ENCODE data around the gene ADAMTS18. TPM values are rescaled to one million over a fixed set of nuclear protein-coding genes. Genes with fewer than 3 reads are reported as not detected.
"Not testable (repeated sequence)": the region's sequence is repeated elsewhere in the genome, so short reads cannot be mapped to it uniquely, and the experiment has no call there.

The ADAMTS18 gene
- total RNA-seq, 4 donors from 2014 or later = not detected

DNA sequence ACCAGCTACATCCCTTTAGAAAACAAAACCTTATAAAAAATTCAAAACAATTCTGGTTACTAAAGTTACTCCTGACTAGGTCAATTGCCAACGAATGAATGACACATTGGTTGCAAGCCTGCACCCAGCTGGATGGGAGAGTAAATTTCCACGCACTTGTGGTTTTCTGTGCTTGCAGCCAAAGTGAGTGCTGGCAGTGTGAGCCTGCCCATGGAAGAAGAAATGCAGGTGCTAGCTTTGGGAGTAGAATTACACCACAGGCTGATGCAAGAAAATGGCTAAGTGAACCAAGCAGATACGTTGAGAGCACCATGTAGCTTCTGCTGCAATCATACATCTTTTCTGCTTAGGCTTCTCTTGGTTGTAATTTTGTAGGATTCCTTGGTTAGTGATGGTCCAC is 161.0 kb downstream of the ADAMTS18 start:
- Histone ChIP-seq H3K36me3 (no peaks in the 10 kb centered on the region), H3K27me3 (no peaks in the 10 kb centered on the region), H3K4me1 (no peaks in the 10 kb centered on the region), H3K27ac (no peak overlapping the region), H3K4me3 (no peak overlapping the region), H3K9me3 (no peaks in the 10 kb centered on the region)
- DNase-seq = no peak
- no peak for TF ChIP-seq CTCF (IDR thresholded peaks at IDR 0.05)
- TF ChIP-seq POLR2A (IDR thresholded peaks at IDR 0.05) = no peak
- 35 to 45% methylated on average over 3 of the region's 3 CpGs for WGBS, 2 donors
- intact Hi-C loops (cut with DNase I) = no loop called here

DNA sequence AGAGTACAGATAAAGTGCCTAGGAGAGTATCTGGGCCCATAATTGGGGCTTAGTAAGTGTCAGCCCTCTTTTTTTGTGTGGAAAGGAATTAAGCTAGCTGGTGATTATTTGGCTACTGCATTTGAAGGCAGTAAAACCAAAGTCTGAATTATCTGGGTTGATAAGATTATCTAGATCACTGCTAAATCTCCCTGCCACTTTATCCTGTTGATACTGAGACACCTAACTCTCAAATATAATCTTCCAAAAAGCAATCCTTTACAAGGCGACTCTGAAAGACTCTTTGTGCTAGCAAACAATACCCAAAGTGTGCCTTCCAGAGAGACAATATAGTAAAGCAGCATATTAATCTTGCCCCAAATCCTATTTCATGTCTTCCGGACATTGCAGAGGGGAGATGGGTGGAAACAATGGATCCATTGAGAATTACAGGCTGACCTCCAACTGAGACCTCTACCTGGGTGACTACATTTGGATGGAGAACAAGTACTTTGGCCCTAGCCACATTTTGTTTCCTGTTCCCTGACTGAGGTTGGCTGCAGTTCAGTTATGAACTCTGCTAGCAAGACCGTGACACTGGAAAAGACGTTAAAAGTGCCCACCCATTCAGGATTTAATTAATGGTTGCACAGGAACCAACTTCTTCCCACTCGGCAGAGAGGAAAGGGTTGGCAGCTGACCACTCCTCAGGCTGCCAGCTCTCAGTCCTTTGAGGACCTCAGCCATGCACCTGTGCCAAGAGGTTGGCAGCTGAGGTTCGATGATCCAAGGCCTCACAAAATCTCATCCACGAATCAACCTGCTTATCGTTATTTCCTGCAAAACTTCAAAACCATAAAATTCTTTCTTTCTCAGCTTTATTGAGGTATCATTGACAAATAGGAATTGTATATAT is 163.1 kb downstream of the ADAMTS18 start:
- no peaks in the 10 kb centered on the region for H3K9me3 ChIP-seq
- no peaks in the 10 kb centered on the region for H3K4me1 ChIP-seq
- H3K4me3 ChIP-seq = no peak overlapping the region
- intact Hi-C loops (cut with DNase I) = no loop called here
- 60 to 69% methylated on average over 8 of the region's 8 CpGs for WGBS, 2 donors
- no peak overlapping the region for H3K27ac ChIP-seq
- H3K36me3 ChIP-seq = no peaks in the 10 kb centered on the region
- no peak for DNase-seq
- no peaks in the 10 kb centered on the region for H3K27me3 ChIP-seq
- TF ChIP-seq POLR2A (IDR thresholded peaks at IDR 0.05) = no peak
- TF ChIP-seq CTCF (IDR thresholded peaks at IDR 0.05) = no peak

DNA sequence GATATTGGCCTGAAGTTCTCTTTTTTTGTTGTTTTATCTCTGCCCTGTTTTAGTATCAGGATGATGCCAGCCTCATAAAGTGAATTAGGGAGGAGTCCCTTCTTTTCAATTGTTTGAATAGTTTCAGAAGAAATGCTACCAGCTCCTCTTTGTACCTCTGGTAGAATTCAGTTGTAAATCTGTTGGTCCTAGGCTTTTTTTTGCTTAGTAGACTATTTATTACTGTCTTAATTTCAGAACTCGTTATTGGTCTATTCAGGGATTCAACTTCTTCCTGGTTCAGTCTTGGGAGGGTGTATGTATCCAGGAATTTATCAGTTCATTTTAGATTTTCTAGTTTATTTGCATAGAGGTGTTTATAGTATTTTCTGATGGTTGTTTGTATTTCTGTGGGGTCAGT is 168.6 kb downstream of the ADAMTS18 start:
- H3K36me3 ChIP-seq; DNase-seq; H3K27me3 ChIP-seq; intact Hi-C loops (cut with DNase I); H3K4me3 ChIP-seq; H3K9me3 ChIP-seq; H3K4me1 ChIP-seq; H3K27ac ChIP-seq: not testable (repeated sequence)
- whole genome bisulfite sequencing, 2 donors = 53 to 56% methylated on average over 1 of the region's 1 CpG

- intact Hi-C loops (cut with DNase I) = no loop called here
- Histone ChIP-seq H3K27me3 (no peaks in the 10 kb centered on the region), H3K4me3 (no peak overlapping the region), H3K4me1 (no peaks in the 10 kb centered on the region), H3K36me3 (no peaks in the 10 kb centered on the region), H3K27ac (no peak overlapping the region), H3K9me3 (no peaks in the 10 kb centered on the region)
- no peak for DNase-seq
- 51 to 63% methylated on average over 3 of the region's 3 CpGs for WGBS, 2 donors
- TF ChIP-seq CTCF (IDR thresholded peaks at IDR 0.05) (no peak), POLR2A (IDR thresholded peaks at IDR 0.05) (no peak)
Observed at GRCh38 chr16:77262971-77263370, 171.9 kb downstream of the ADAMTS18 start.

GRCh38 chr16:77250400-77250799 is 184.4 kb downstream of the ADAMTS18 start:
- whole genome bisulfite sequencing, 2 donors = 63 to 69% methylated on average over 3 to 4 of the region's 4 CpGs
- TF ChIP-seq POLR2A (IDR thresholded peaks at IDR 0.05) (no peak), CTCF (IDR thresholded peaks at IDR 0.05) (no peak)
- H3K9me3 ChIP-seq = no peaks in the 10 kb centered on the region
- no peak for DNase-seq
- no peaks in the 10 kb centered on the region for H3K36me3 ChIP-seq
- no peaks in the 10 kb centered on the region for H3K27me3 ChIP-seq
- no peak overlapping the region for H3K27ac ChIP-seq
- intact Hi-C loops (cut with DNase I) = no loop called here
- H3K4me1 ChIP-seq = no peaks in the 10 kb centered on the region
- no peak overlapping the region for H3K4me3 ChIP-seq

Measured in esophagus squamous epithelium (tissue), 5 donors.